Thyroid gland (tissue), 4 donors: ENCODE data around the gene FBRSL1. TPM values are rescaled to one million over a fixed set of nuclear protein-coding genes. Genes with fewer than 3 reads are reported as not detected.

Experiments
- DNase-seq, 2 donors: peaks; one replicate each; pipeline ENCODE4 v3.0.0-alpha.2; 2019
- H3K27ac ChIP-seq, 3 donors: fragments of 200-600 bp; sonication (generic); 1 replicate in 2 of 3; 2 replicates in 1 of 3; pipeline ENCODE4 v1.5.1; 2016 to 2019; ENCODE audit warnings: mild to moderate bottlenecking in 1 of 3, moderate library complexity in 1 of 3
- H3K27me3 ChIP-seq: fragments of 200-600 bp; sonication (generic); one replicate; pipeline ENCODE4 v1.5.1; 2019
- H3K36me3 ChIP-seq, 2 donors: fragments of 200-600 bp; sonication (generic); one replicate each; pipeline ENCODE4 v1.5.1; 2016 to 2019
- H3K4me1 ChIP-seq, 2 donors: fragments of 200-600 bp; sonication (generic); one replicate each; pipeline ENCODE4 v1.5.1; 2017 to 2019
- H3K4me3 ChIP-seq, 3 donors: fragments of 200-600 bp; sonication (generic); replicated peaks in 1 of 3; 1 replicate in 2 of 3; 2 replicates in 1 of 3; pipeline ENCODE4 v1.5.1; 2016; ENCODE audit warnings: mild to moderate bottlenecking in 1 of 3
- H3K9me3 ChIP-seq: fragments of 200-600 bp; sonication (generic); one replicate; pipeline ENCODE4 v1.5.1; 2017
- CTCF ChIP-seq, 6 experiments: fragments of 200-600 bp in 3 of 6; fragments of 450-650 bp in 3 of 6; sonication (generic) in 3 of 6; IDR thresholded peaks; one replicate each; pipeline ENCODE4 v1.5.1; 2016 to 2019; ENCODE audit warnings: antibody characterized with exemption in 6 of 6, mild to moderate bottlenecking in 2 of 6, inconsistent platforms in 1 of 6, moderate library complexity in 1 of 6
- POLR2A ChIP-seq, 2 donors: fragments of 450-650 bp; IDR thresholded peaks; one replicate each; pipeline ENCODE4 v1.6.1; 2017; ENCODE audit warnings: antibody characterized with exemption in 2 of 2, mild to moderate bottlenecking in 2 of 2, moderate library complexity in 1 of 2
- WGBS, 2 donors: methylation state at CpG; one replicate each; pipeline ENCODE4 v1.1.5; 2017; 5-methylcytosine and 5-hydroxymethylcytosine counted together
- intact Hi-C: fragments of 100-400 bp; cut with DNase I; formaldehyde crosslinking; loops from one replicate; pipeline ENCODE4 v1.15.1; 2023
- total RNA-seq, 4 donors: library from RNA; depleted of rRNA; stranded (reverse); fragments of >200 nt; gene quantifications; one replicate each; pipeline ENCODE4 v1.2.3, GENCODE V29; 2016

Gene FBRSL1
- total RNA-seq, 4 donors from 2014 or later, result 9.2 to 19.7 (median 12.0) TPM

GRCh38 chr12:132502149-132502881 lies 12.4 kb downstream of the FBRSL1 start:
- intact Hi-C loops, result no loop called here
- H3K4me1 ChIP-seq, result peaks cover 22 to 71% of the 10 kb centered on the region in 2 donors

GRCh38 chr12:132502882-132503193 lies 12.9 kb downstream of the FBRSL1 start:
- 85 to 87% methylated on average over 8 of the region's 8 CpGs for WGBS, 2 donors
- no peaks in the 10 kb centered on the region for H3K9me3 ChIP-seq
- no peaks in the 10 kb centered on the region for H3K27me3 ChIP-seq
- TF ChIP-seq CTCF (IDR thresholded peaks at IDR 0.05), result no peak
- no peak for TF ChIP-seq POLR2A (IDR thresholded peaks at IDR 0.05)
- intact Hi-C loops, result no loop called here
- H3K27ac ChIP-seq, result no peak overlapping the region
- peaks cover 23 to 66% of the 10 kb centered on the region in 2 donors for H3K4me1 ChIP-seq
- no peak for DNase-seq
- no peak overlapping the region for H3K4me3 ChIP-seq
- H3K36me3 ChIP-seq, result no peaks in the 10 kb centered on the region

More at GRCh38 chr12:132502149-132502881, 12.4 kb downstream of the FBRSL1 start:
- DNase-seq, result no peak
- Histone ChIP-seq H3K9me3 (no peaks in the 10 kb centered on the region), H3K27me3 (no peaks in the 10 kb centered on the region), H3K36me3 (no peaks in the 10 kb centered on the region), H3K27ac (no peak overlapping the region), H3K4me3 (no peak overlapping the region)
- TF ChIP-seq CTCF (IDR thresholded peaks at IDR 0.05) (no peak), POLR2A (IDR thresholded peaks at IDR 0.05) (no peak)
- 79 to 81% methylated on average over 17 to 18 of the region's 24 CpGs for WGBS, 2 donors

- H3K9me3 ChIP-seq, result no peaks in the 10 kb centered on the region
- WGBS, 2 donors, result 90 to 94% methylated on average over 1 to 3 of the region's 5 CpGs
- no peak overlapping the region for H3K27ac ChIP-seq
- no peak for TF ChIP-seq POLR2A (IDR thresholded peaks at IDR 0.05)
- TF ChIP-seq CTCF (IDR thresholded peaks at IDR 0.05), result no peak
- intact Hi-C loops, result no loop called here
- H3K36me3 ChIP-seq, result peaks cover 0 to 6% of the 10 kb centered on the region in 2 donors
- peaks cover 23 to 64% of the 10 kb centered on the region in 2 donors for H3K4me1 ChIP-seq
- H3K27me3 ChIP-seq, result no peaks in the 10 kb centered on the region
- no peak overlapping the region for H3K4me3 ChIP-seq
- DNase-seq, result no peak
Measured at GRCh38 chr12:132503618-132504204, 13.8 kb downstream of the FBRSL1 start.

GRCh38 chr12:132505105-132505851 lies 15.3 kb downstream of the FBRSL1 start:
- intact Hi-C loops, result no loop called here
- WGBS, 2 donors, result 75 to 78% methylated on average over 10 to 20 of the region's 27 CpGs
- Histone ChIP-seq H3K4me1 (peaks cover 23 to 53% of the 10 kb centered on the region in 2 donors), H3K36me3 (peaks cover 0 to 19% of the 10 kb centered on the region in 2 donors), H3K4me3 (no peak overlapping the region), H3K9me3 (no peaks in the 10 kb centered on the region), H3K27ac (no peak overlapping the region), H3K27me3 (no peaks in the 10 kb centered on the region)
- DNase-seq, result no peak
- TF ChIP-seq CTCF (IDR thresholded peaks at IDR 0.05), result no peak
- TF ChIP-seq POLR2A (IDR thresholded peaks at IDR 0.05), result no peak

- intact Hi-C loops, result no loop called here
- H3K9me3 ChIP-seq, result no peaks in the 10 kb centered on the region
- H3K4me1 ChIP-seq, result peaks cover 23 to 47% of the 10 kb centered on the region in 2 donors
- no peak for TF ChIP-seq CTCF (IDR thresholded peaks at IDR 0.05)
- no peak for TF ChIP-seq POLR2A (IDR thresholded peaks at IDR 0.05)
- H3K36me3 ChIP-seq, result peaks cover 0 to 19% of the 10 kb centered on the region in 2 donors
- 63 to 64% methylated on average over 2 to 10 of the region's 10 CpGs for WGBS, 2 donors
- DNase-seq, result no peak
- H3K4me3 ChIP-seq, result no peak overlapping the region
- H3K27me3 ChIP-seq, result no peaks in the 10 kb centered on the region
- no peak overlapping the region for H3K27ac ChIP-seq
Measured at GRCh38 chr12:132505852-132506219, 15.9 kb downstream of the FBRSL1 start.
